RWPE1 (cell line): ENCODE data around the gene MTMR10.

ENCODE experiments used
- CTCF ChIA-PET: fragments of 350-600 bp; sonication (Branson Sonifier 250); formaldehyde crosslinking; extraction: SDS; loops from one replicate; lab custom pipeline; 2021; lab: Yijun Ruan, JAX
- POLR2A ChIA-PET: fragments of 400-600 bp; formaldehyde crosslinking; extraction: SDS; loops from one replicate; lab custom pipeline; 2020; ENCODE audit warnings: antibody characterized with exemption; ENCODE audit not compliant: low non-redundant PET; lab: Yijun Ruan, JAX
- DNase-seq: peaks from one replicate; pipeline ENCODE4 v3.0.0; 2012; ENCODE audit warnings: low spot score
- H3K27ac ChIP-seq: fragments of 450-650 bp; 2 replicates; pipeline ENCODE4 v1.5.1; 2017
- CTCF ChIP-seq: fragments of 450-650 bp; conservative IDR thresholded peaks from 2 replicates; pipeline ENCODE4 v1.5.1; 2017; ENCODE audit warnings: low read depth, mild to moderate bottlenecking

Gene MTMR10

GRCh38 chr15:31034152-31034551 lies 42.7 kb upstream of the MTMR10 start:
- no peak overlapping the region for H3K27ac ChIP-seq
- no peak for TF ChIP-seq CTCF
- ChIA-PET CTCF (no interaction called here), POLR2A (no interaction called here)
- no peak for DNase-seq

- ChIA-PET POLR2A (no interaction called here), CTCF (interaction anchor here (1.0 kb wide), 1 partner anchor 369 kb away, joined by 3 read pairs; no protein-coding TSS in a partner anchor)
- no peak for TF ChIP-seq CTCF
- no peak overlapping the region for H3K27ac ChIP-seq
- no peak for DNase-seq
Measured at GRCh38 chr15:31032961-31033371, 41.5 kb upstream of the MTMR10 start.

- ChIA-PET POLR2A (no interaction called here), CTCF (no interaction called here)
- no peak for DNase-seq
- H3K27ac ChIP-seq: no peak overlapping the region
- no peak for TF ChIP-seq CTCF
Measured at GRCh38 chr15:31031471-31032067, 40.1 kb upstream of the MTMR10 start.

- TF ChIP-seq CTCF: no peak
- DNase-seq: no peak
- H3K27ac ChIP-seq: no peak overlapping the region
- ChIA-PET POLR2A (no interaction called here), CTCF (no interaction called here)
Measured at GRCh38 chr15:31027910-31028578, 36.6 kb upstream of the MTMR10 start.

GRCh38 chr15:31025996-31026395 lies 34.6 kb upstream of the MTMR10 start:
- peak overlapping the region; percentile 91 for H3K27ac ChIP-seq
- POLR2A ChIA-PET: no interaction called here
- CTCF ChIA-PET: no interaction called here
- TF ChIP-seq CTCF: no peak
- DNase-seq: no peak

- POLR2A ChIA-PET: no interaction called here
- peak overlapping the region; percentile 91 for H3K27ac ChIP-seq
- DNase-seq: no peak
- CTCF ChIA-PET: no interaction called here
- no peak for TF ChIP-seq CTCF
Measured at GRCh38 chr15:31024979-31025378, 33.6 kb upstream of the MTMR10 start.
